Activated T-cell treated with anti-CD3 and anti-CD28 coated beads, Interleukin-2, amount 50 U/mL, for 72 hours (primary cell): ENCODE results near the gene SPAG4. TPM values are rescaled to one million over a fixed set of nuclear protein-coding genes. Genes with fewer than 3 reads are reported as not detected.

ENCODE experiments used
- ATAC-seq, 2 donors: fragments of 150-1000 bp; cut with Tn5 transposase; replicated peaks in 1 of 2; 2 replicates each; pipeline ENCODE4 v1.10.0; 2021; ENCODE audit warnings: moderate library complexity in 2 of 2, mild to moderate bottlenecking in 1 of 2
- DNase-seq, 2 donors: peaks; one replicate each; pipeline ENCODE4 v3.0.0; 2021 to 2022; ENCODE audit warnings: mixed read lengths in 1 of 2
- H3K27ac Mint-ChIP-seq: one replicate; pipeline ENCODE4 v1.8.0; 2022; ENCODE audit warnings: mild to moderate bottlenecking, moderate library complexity, mixed read lengths
- H3K27me3 Mint-ChIP-seq: one replicate; pipeline ENCODE4 v1.8.0; 2022; ENCODE audit warnings: low read depth, mixed read lengths
- H3K36me3 Mint-ChIP-seq, 2 donors: one replicate each; pipeline ENCODE4 v1.8.0; 2022; ENCODE audit warnings: mixed read lengths in 2 of 2, mild to moderate bottlenecking in 1 of 2; ENCODE audit not compliant: insufficient read depth in 2 of 2
- H3K4me1 Mint-ChIP-seq: one replicate; pipeline ENCODE4 v1.8.0; 2022; ENCODE audit warnings: low read depth, mixed read lengths
- H3K4me3 Mint-ChIP-seq, 2 donors: one replicate each; pipeline ENCODE4 v1.8.0; 2022; ENCODE audit warnings: mild to moderate bottlenecking in 2 of 2, mixed read lengths in 2 of 2, moderate library complexity in 2 of 2
- H3K9me3 Mint-ChIP-seq, 2 donors: one replicate each; pipeline ENCODE4 v1.8.0; 2022; ENCODE audit warnings: mixed read lengths in 2 of 2
- total RNA-seq, 2 donors: library from RNA; stranded (reverse); gene quantifications; one replicate each; pipeline ENCODE4 v1.2.3, GENCODE V29; 2022

SPAG4 gene
- total RNA-seq, 2 donors from 2014 or later = 8.7 to 9.8 TPM

DNA sequence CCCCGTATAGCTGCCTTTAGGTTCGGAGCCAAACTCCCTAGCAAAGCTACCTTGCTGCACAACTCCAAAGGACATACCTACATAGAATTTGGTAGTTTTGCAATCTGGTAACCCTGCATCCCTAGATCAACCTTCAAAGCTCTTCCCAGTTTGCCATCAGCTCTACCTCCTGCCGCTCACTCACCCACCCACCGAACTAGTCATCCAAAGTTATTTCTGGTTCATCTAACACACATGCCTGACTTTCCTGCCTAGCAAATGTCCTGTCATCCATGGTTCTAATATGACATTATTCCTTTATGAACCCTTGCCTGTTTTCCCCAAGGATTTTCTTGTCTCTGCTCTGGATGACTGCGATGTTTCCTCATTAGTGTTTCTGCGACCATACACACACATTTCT, 21.6 kb downstream of the SPAG4 start:
- Mint-ChIP-seq H3K36me3 (peaks cover 0 to 2% of the 10 kb centered on the region in 2 donors), H3K4me1 (peaks cover 55% of the 10 kb centered on the region)

DNA sequence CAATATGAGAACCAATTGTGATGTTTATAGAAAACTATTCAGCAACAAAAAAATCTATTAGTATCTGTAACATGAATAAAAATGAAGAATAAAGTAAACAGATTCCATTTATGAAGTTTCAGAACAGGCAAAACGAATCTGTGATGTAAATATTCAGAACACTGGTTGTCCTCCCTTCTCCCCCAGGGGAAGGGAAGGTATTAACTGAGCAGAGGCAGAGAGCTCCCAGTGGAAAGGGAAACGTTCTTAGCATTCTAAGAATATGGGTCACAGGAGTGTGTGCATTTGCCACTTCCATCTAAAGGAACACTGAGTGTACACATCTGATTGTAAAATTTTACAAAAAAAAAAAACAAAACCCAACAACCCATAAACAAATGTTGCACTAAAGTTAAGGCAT, 23.1 kb downstream of the SPAG4 start:
- Mint-ChIP-seq H3K9me3 (no peaks in the 10 kb centered on the region), H3K27me3 (no peaks in the 10 kb centered on the region), H3K27ac (peak overlapping the region; percentile 35), H3K36me3 (peaks cover 0 to 2% of the 10 kb centered on the region in 2 donors), H3K4me1 (peaks cover 70% of the 10 kb centered on the region), H3K4me3 (no peak overlapping the region)
- ATAC-seq (no peak), DNase-seq (no peak)

More for the DNA sequence above, 21.6 kb downstream of the SPAG4 start:
- no peak overlapping the region for H3K4me3 Mint-ChIP-seq
- H3K9me3 Mint-ChIP-seq = no peaks in the 10 kb centered on the region
- no peak overlapping the region for H3K27ac Mint-ChIP-seq
- H3K27me3 Mint-ChIP-seq = no peaks in the 10 kb centered on the region
- ATAC-seq (no peak), DNase-seq (no peak)

DNA sequence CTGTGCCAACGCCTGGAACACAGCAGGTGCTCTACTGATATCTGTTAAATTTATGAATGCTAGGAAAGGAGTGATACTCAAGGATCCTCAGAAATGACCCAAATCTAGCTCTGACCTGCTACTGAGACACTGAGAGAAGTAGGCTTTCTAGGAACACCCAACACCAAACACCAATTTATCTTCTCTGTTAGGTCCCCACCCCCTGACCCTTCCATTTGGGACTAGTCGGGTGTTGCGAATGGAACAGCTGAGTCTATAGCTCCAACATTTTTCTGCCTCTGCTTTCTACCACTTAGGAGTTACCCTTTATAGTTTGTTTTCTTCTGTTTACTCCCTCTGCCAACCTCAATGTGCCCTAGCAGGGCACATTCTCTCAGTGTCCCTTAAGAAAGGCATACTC, 25.1 kb downstream of the SPAG4 start:
- no peak for ATAC-seq
- Mint-ChIP-seq H3K27ac (peak overlapping the region; percentile 85), H3K4me3 (no peak overlapping the region), H3K36me3 (no peaks in the 10 kb centered on the region), H3K9me3 (no peaks in the 10 kb centered on the region), H3K27me3 (no peaks in the 10 kb centered on the region), H3K4me1 (peaks cover 80% of the 10 kb centered on the region)
- DNase-seq = no peak

DNA sequence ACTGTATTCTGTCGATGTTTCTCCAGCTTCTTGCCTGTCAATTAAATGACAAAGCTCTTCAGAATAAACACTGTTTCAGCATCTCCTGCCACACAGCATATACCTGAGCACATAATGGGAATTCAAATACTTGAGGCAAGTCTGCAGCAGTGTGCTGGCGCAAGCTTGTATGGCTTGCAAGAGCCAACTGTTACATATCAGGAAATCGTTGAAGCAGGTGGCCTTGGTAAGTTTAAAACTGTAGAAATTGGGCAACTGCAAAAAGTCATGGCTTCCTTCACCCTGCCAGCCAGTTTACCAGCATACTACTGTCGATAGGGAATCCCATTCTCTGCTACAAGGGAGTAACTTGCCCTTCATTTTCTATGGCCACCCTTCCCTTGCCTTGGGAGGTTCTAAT, 26.1 kb downstream of the SPAG4 start:
- Mint-ChIP-seq H3K4me1 (peaks cover 80% of the 10 kb centered on the region), H3K27ac (no peak overlapping the region), H3K36me3 (peaks cover 0 to 2% of the 10 kb centered on the region in 2 donors), H3K9me3 (no peaks in the 10 kb centered on the region), H3K4me3 (no peak overlapping the region), H3K27me3 (no peaks in the 10 kb centered on the region)
- DNase-seq (no peak), ATAC-seq (no peak)

DNA sequence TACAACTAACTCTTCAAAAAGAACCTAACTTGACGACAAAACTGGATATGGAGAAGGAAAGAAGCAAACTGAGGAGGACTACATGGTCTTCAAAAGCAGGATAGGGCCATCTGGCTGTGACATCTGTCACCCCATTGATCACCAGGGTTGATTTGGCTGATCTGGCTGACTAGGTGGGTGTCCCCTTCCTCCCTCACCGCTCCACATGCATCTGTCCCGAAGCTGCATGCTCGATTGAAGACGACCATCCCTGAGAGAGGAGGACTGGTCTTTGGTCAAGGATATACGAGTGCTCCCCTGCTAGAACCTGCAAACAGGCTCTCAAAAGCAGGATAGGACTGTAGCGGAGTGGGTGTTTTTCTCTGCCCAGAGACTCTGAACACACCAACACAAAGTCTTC, 27.4 kb downstream of the SPAG4 start:
- no peak for ATAC-seq
- no peak for DNase-seq
- Mint-ChIP-seq H3K36me3 (peaks cover 0 to 8% of the 10 kb centered on the region in 2 donors), H3K27me3 (no peaks in the 10 kb centered on the region), H3K4me1 (peaks cover 76% of the 10 kb centered on the region), H3K27ac (peak overlapping the region; percentile 51), H3K9me3 (no peaks in the 10 kb centered on the region), H3K4me3 (no peak overlapping the region)

DNA sequence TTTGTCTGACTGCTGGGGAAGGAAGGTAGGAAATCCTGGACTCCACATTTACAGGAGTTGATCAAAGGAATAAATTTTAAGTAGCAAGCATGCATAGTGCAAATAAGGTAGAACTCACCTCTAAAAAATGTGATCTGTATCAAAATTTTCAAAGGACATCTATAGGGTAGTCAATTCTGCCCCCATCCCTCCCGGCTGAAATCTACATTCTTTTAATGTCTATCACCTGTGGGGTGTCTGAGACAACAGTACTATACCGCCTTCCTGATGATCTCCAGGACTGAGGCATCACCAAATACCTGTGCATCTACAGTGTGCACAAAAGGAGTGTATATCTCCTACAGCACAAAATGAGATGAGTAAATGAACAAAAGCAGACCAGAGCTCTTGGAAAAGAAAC, 29.2 kb downstream of the SPAG4 start:
- Mint-ChIP-seq H3K27me3 (no peaks in the 10 kb centered on the region), H3K9me3 (no peaks in the 10 kb centered on the region), H3K4me1 (peaks cover 89% of the 10 kb centered on the region), H3K4me3 (no peak overlapping the region), H3K27ac (peak overlapping the region; percentile 47), H3K36me3 (peaks cover 0 to 16% of the 10 kb centered on the region in 2 donors)
- ATAC-seq = no peak
- no peak for DNase-seq

DNA sequence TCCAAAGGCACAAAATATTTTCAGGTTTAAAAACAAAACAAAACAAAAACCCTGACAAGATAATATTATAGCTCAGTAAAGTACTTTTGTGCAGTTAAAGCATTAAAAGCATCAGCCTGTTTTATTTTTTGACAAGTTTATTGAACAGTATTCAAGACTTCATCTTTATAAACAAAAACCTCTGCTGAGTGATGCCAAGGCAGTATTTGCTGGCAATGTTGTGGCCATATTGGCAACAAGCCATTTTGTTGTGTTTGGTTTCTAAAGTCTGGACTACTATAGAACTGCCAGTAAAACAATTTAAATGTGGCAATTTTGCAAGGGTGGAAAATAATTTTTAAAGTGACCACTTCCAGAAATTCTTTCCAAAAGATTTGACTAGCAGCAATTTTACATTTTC, 33.2 kb downstream of the SPAG4 start:
- no peak for DNase-seq

DNA sequence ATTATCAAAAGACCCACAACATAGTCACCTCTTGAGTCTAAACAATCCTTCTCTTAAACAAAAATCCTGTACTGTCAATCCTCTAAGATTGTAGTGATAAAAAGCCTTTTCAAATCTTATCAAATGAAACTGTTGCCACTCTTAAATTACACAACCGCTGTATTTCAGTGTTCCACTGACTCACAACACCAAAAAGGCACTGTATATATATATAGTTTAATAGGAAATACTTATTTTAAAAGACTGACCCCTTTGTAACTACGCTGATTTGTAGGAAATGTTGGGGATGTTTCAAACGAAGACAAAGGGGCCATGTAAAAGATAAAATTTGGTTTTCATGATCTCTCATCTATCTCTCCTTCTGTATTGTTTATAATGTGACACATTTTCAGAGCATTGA, 35.0 kb downstream of the SPAG4 start:
- ATAC-seq (peak in 1 of 2 donors; percentile 15), DNase-seq (no peak)
- Mint-ChIP-seq H3K27ac (no peak overlapping the region), H3K4me1 (peaks cover 61% of the 10 kb centered on the region), H3K4me3 (peak overlapping the region in 1 of 2 donors; percentile 41), H3K36me3 (peaks cover 0 to 21% of the 10 kb centered on the region in 2 donors), H3K9me3 (no peaks in the 10 kb centered on the region), H3K27me3 (no peaks in the 10 kb centered on the region)

More for the DNA sequence above, 33.2 kb downstream of the SPAG4 start:
- Mint-ChIP-seq H3K9me3 (no peaks in the 10 kb centered on the region), H3K4me1 (peaks cover 76% of the 10 kb centered on the region), H3K27me3 (no peaks in the 10 kb centered on the region), H3K4me3 (no peak overlapping the region), H3K36me3 (peaks cover 0 to 21% of the 10 kb centered on the region in 2 donors), H3K27ac (peak overlapping the region; percentile 57)
- no peak for ATAC-seq

DNA sequence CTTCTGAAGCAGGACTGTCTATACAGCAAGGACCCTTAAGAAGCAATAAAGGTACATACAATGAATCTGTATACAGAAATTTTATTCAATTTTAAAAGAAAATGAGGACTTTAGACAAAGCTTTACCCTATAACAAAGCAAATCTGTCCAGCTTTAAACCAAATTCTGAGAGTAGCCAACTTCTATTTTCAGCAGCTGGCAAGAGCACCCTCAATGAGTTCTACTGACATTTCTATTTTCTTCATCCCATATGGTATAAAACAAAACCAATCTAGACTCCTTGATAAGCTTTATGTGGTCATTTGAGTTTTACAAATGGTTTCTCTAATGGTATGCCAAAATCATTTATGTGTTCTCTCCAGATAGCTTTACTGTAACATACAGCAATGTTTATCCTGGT, 36.3 kb downstream of the SPAG4 start:
- peak overlapping the region; percentile 80 for H3K27ac Mint-ChIP-seq
- DNase-seq (no peak), ATAC-seq (no peak)
- H3K27me3 Mint-ChIP-seq = no peaks in the 10 kb centered on the region
- H3K36me3 Mint-ChIP-seq = peaks cover 0 to 22% of the 10 kb centered on the region in 2 donors
- H3K4me3 Mint-ChIP-seq = no peak overlapping the region
- no peaks in the 10 kb centered on the region for H3K9me3 Mint-ChIP-seq
- H3K4me1 Mint-ChIP-seq = peaks cover 58% of the 10 kb centered on the region

DNA sequence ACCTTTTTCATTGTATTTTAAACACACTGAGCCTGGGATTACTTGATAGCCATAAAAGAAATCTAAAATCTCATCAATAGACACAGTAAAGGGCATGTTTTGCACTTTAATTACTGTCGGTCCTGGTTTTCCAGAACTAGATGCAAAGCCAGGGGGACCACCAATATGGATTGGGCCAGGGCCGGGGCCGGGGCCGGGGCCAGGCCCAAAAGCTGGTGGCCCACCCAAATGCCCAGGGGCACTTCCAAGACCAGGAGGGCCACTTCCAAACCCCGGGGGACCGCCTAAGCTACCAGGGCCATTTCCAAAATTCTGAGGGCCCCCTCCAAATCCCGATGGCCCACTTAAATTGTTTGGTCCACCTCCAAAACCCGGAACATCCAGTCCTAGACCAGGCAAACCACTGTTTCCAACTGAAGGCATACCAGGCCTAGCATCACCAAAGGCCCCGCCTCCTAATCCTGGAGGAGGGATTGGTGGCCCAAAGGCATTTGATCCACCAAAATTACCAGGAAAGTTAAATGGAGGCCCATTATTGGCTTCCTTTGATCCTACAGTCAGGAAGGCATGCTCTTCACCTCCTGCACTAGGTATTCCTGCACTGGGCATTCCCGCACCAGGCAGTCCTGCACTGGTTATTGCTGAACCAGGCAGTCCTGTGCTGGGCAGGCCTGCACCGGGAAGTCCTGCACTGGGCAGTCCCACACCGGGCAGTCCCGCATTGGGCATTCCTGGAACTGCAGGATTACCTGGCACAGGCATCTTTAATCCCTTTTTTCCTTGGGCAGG, 37.2 kb downstream of the SPAG4 start:
- no peaks in the 10 kb centered on the region for H3K27me3 Mint-ChIP-seq
- no peak for ATAC-seq

DNA sequence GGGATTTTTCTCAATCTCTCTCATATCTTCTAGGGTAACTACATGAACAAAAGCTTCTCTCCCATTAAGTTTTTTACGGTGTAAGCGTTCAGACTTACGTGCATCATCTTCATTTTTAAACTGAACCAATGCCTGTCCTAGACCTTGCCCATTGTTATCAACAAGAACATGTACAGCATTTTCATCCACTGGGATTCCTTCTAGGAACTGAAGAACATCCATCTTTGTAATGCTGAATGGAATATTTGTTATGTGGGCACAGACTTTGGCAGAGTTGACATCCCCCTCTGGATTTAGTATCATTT, 37.8 kb downstream of the SPAG4 start:
- no peak for DNase-seq
- Mint-ChIP-seq H3K27me3 (no peaks in the 10 kb centered on the region), H3K36me3 (peaks cover 4 to 20% of the 10 kb centered on the region in 2 donors), H3K4me1 (peaks cover 61% of the 10 kb centered on the region), H3K27ac (no peak overlapping the region), H3K9me3 (no peaks in the 10 kb centered on the region), H3K4me3 (no peak overlapping the region)
- ATAC-seq = no peak

More for the DNA sequence above, 37.2 kb downstream of the SPAG4 start:
- peaks cover 61% of the 10 kb centered on the region for H3K4me1 Mint-ChIP-seq
- no peak overlapping the region for H3K27ac Mint-ChIP-seq
- H3K9me3 Mint-ChIP-seq = no peaks in the 10 kb centered on the region
- no peak overlapping the region for H3K4me3 Mint-ChIP-seq
- DNase-seq = no peak
- peaks cover 4 to 23% of the 10 kb centered on the region in 2 donors for H3K36me3 Mint-ChIP-seq

DNA sequence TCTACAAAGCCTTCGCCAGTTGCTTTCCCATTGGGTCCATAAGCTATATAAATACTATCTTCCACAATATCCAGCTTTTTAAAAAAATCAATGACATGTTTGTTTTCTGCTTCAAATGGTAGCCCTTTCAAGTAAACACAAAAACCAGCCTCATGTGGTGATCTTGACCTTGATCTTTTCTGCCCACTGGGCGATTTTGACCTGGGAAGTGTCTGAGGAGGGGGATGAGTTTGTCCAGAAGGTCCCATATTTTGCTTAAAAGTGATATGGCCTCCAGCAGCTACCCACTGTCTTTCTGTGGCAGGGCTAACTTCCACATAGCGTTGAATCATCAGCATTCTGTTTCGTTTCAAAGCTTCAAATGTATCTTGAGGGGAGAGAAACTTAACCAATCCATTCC, 38.3 kb downstream of the SPAG4 start:
- H3K36me3 Mint-ChIP-seq = peaks cover 4 to 22% of the 10 kb centered on the region in 2 donors

DNA sequence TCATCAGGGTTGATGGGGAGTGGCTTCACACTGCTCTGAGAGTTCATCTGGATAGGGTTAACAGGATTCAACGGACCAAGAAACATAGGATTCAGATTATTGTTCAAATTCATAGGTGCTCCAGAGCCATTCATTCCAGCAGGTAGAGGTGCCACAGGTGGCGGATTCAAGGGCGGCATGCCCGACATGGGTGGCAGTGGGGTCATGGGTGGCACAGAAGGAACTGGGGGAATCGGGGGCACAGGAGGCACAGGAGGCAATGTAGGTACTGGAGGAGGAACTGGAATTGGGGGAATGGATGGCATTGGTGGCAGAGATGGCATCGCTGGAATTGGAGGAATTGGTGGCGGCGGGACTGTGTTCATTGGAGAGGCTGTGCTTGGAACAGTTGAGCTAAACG, 38.8 kb downstream of the SPAG4 start:
- Mint-ChIP-seq H3K4me3 (no peak overlapping the region), H3K9me3 (no peaks in the 10 kb centered on the region), H3K36me3 (peaks cover 4 to 23% of the 10 kb centered on the region in 2 donors), H3K4me1 (peaks cover 61% of the 10 kb centered on the region), H3K27me3 (no peaks in the 10 kb centered on the region), H3K27ac (no peak overlapping the region)
- DNase-seq (no peak), ATAC-seq (no peak)

More for the DNA sequence above, 38.3 kb downstream of the SPAG4 start:
- no peak overlapping the region for H3K4me3 Mint-ChIP-seq
- DNase-seq = no peak
- H3K9me3 Mint-ChIP-seq = no peaks in the 10 kb centered on the region
- no peak for ATAC-seq
- peaks cover 61% of the 10 kb centered on the region for H3K4me1 Mint-ChIP-seq
- H3K27ac Mint-ChIP-seq = no peak overlapping the region
- H3K27me3 Mint-ChIP-seq = no peaks in the 10 kb centered on the region

DNA sequence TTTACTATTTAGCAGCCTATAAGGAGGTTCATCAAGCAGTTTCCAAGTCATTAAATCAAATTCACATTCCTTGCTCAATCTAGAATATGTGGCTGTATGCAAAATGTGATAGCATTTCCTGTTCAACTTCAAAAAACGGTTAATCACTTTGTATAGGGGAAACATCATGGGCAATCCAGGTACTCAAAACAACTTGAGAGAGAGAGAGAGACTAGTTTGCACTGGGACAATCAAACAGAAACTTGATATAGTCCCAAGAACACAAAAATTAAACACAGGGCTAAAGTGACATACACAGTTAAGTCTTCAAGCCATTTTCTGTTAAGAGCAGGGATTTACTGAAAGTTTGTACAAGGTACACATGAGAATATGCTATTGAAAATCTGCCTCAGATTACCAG, 41.6 kb downstream of the SPAG4 start:
- Mint-ChIP-seq H3K27me3 (no peaks in the 10 kb centered on the region), H3K4me1 (peaks cover 60% of the 10 kb centered on the region), H3K27ac (peak overlapping the region; percentile 30), H3K9me3 (no peaks in the 10 kb centered on the region), H3K36me3 (peaks cover 4 to 26% of the 10 kb centered on the region in 2 donors), H3K4me3 (peak overlapping the region; percentile 44 to 59)
- DNase-seq = no peak
- no peak for ATAC-seq
